ENCODE measurements around the gene MCF2L.

MCF2L gene

GRCh38 chr13:112943309-112944125 is 25.5 kb upstream of the MCF2L start:
- DNase-seq (ENCODE audit: low read depth) = no peak
- TF ChIP-seq CTCF (IDR thresholded peaks at IDR 0.05; ENCODE audit: low read depth, low read length, missing control alignments) = no peak
- peak overlapping the region; percentile 50 for H3K4me3 ChIP-seq (ENCODE audit: low read depth, low read length)
- in situ Hi-C loops (cut with HindIII; ENCODE audit: low sequenced_read_pairs) = no loop called here

DNA sequence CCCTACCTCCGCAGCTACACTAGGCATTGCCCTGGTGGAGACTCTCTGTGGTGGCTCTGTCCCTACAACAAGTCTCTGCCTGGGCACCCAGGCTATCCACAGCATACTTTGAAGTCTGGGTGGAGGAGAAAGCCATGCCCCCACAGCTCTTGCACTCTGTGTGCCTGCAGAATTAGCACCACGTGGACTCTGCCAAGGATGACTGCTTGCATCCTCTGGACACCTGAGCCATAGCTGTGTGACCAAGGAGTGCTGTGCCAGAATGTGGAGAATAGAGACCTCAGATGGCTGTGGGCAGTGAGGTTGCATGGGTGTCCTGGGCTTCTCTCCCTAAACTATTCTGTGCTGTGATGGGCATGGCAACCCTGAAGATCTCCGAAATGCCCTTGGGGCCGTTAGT is 21.2 kb upstream of the MCF2L start:
- H3K4me3 ChIP-seq (ENCODE audit: low read depth, low read length) = no peak overlapping the region
- no peak for DNase-seq (ENCODE audit: low read depth)
- TF ChIP-seq CTCF (IDR thresholded peaks at IDR 0.05; ENCODE audit: low read depth, low read length, missing control alignments) = no peak
- in situ Hi-C loops (cut with HindIII; ENCODE audit: low sequenced_read_pairs) = no loop called here

- H3K4me3 ChIP-seq (ENCODE audit: low read depth, low read length) = no peak overlapping the region
- in situ Hi-C loops (cut with HindIII; ENCODE audit: low sequenced_read_pairs) = no loop called here
- TF ChIP-seq CTCF (IDR thresholded peaks at IDR 0.05; ENCODE audit: low read depth, low read length, missing control alignments) = no peak
- no peak for DNase-seq (ENCODE audit: low read depth)
Measured at GRCh38 chr13:112951674-112952371, 17.2 kb upstream of the MCF2L start.

DNA sequence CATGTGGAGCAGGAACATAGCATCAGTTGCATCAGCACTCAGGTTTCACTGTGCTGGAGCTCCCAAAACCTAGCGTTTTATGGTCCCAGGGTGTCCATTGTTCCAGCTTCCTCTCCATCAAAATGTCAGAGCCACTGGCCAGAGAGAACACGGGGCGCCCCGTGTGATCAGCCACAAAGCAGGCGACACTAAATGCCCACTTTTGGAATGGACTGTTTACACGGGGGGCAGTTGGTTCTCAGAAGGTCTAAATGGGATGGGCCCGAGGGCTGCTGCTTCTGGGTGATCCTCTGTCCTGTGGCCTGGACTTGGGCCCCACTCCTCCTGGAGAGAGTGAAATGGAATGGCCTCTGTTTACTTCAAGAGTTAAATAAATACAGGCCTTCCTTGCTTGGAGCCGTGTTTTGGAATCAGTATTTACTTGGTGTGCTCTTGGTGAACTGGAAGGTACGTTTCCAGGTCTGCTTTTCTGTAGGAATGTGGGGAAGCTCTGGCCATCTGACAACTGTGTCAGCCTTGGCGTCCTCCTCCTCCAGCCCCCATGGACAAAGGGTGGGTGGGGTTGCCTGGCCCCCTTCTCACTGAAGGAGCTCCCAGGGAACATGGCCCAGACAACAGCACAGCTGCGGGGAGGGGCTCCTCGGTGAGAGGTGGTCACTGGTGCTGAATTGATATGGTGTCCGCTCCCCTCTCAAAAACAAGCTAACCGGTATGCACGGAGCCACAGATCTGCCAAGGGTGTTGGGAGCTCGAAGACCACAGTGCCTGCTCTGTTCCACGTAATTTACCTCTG is 16.1 kb upstream of the MCF2L start:
- no peak overlapping the region for H3K4me3 ChIP-seq (ENCODE audit: low read depth, low read length)
- DNase-seq (ENCODE audit: low read depth) = no peak
- no peak for TF ChIP-seq CTCF (IDR thresholded peaks at IDR 0.05; ENCODE audit: low read depth, low read length, missing control alignments)
- in situ Hi-C loops (cut with HindIII; ENCODE audit: low sequenced_read_pairs) = no loop called here

DNA sequence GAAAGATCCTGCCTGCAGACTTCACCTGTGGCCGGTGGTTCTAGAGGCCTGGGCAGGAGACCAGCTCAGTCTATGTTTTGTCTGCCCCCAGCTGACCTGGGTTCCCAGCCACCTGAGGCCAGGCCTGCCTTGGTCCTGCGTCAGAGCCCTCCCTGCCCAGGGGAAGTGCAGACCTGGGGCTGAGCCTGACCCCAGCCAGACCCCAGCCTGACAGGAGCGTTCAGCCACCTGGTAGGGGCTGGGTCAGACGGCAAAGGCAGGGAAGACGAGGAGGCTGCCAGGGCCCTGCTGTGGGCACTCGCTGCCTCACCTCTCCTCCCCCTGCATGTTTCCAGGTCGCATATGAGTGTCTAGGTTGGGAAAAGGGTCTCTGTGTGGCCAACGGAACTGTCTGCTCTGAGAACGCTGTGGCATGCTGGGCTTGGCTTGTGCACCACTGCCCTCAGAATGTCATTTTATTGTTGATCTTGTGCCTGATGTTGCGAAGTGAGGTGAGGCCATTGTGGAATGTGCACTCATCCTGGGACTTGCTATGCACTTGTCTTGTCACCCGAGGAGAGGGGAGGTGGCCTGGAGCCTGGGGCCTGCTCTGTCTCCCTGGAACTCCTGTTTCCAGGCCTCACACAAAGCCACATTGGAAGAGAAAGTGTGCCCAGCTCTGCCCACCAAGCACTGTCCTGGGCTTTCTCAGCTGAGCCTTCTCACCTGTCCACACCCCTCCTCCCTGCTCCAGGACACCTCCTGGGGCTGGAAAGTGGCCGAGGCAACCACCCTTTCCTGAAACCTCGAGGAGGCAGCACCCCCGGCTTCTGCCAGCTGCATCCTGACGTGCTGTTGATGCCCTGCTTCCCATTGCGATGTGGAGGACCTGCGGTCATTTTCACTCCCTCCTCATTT is 15.2 kb upstream of the MCF2L start:
- no peak for TF ChIP-seq CTCF (IDR thresholded peaks at IDR 0.05; ENCODE audit: low read depth, low read length, missing control alignments)
- no peak for DNase-seq (ENCODE audit: low read depth)
- no peak overlapping the region for H3K4me3 ChIP-seq (ENCODE audit: low read depth, low read length)
- in situ Hi-C loops (cut with HindIII; ENCODE audit: low sequenced_read_pairs) = no loop called here

Measured in astrocyte of the cerebellum (primary cell).